OCI-M1 (cell line): ENCODE data around the gene TIMMDC1.

Experiments
- DNase-seq: peaks from one replicate; lab custom pipeline; 2025; lab: John Stamatoyannopoulos, UW

The TIMMDC1 gene

GRCh38 chr3:119498186-119499011, at the start of gene TIMMDC1:
TIMMDC1 (plus strand) TSS chr3:119498547; CDS start chr3:119498734, 187 bp downstream.
- DNase-seq, result peak; percentile 98

GRCh38 chr3:119453822-119454221, 44.5 kb upstream of the TIMMDC1 start:
- no peak for DNase-seq

- no peak for DNase-seq
These were observed 41.9 kb upstream of the TIMMDC1 start for GRCh38 chr3:119456469-119456868.

- DNase-seq, result no peak
These were observed 41.1 kb upstream of the TIMMDC1 start for GRCh38 chr3:119457246-119457645.

- peak; percentile 99 for DNase-seq
These were observed 34.9 kb upstream of the TIMMDC1 start, which contains the start of gene TMEM39A for GRCh38 chr3:119463171-119464169. TMEM39A (minus strand) TSS chr3:119463615; CDS start chr3:119462074, 1,541 bp downstream.

GRCh38 chr3:119468041-119468440, 30.3 kb upstream of the TIMMDC1 start:
- peak; percentile 81 for DNase-seq

GRCh38 chr3:119469418-119470189, 28.7 kb upstream of the TIMMDC1 start:
- DNase-seq, result no peak

GRCh38 chr3:119470866-119471265, 27.5 kb upstream of the TIMMDC1 start:
- no peak for DNase-seq

GRCh38 chr3:119481079-119481478, 17.3 kb upstream of the TIMMDC1 start:
- DNase-seq, result no peak

GRCh38 chr3:119483101-119483500, 15.2 kb upstream of the TIMMDC1 start:
- no peak for DNase-seq

GRCh38 chr3:119485563-119485962, 12.8 kb upstream of the TIMMDC1 start:
- no peak for DNase-seq

GRCh38 chr3:119490153-119490552, 8.2 kb upstream of the TIMMDC1 start:
- DNase-seq, result no peak

- no peak for DNase-seq
These were observed 6.2 kb upstream of the TIMMDC1 start for GRCh38 chr3:119492128-119492527.

- no peak for DNase-seq
These were observed 5.5 kb upstream of the TIMMDC1 start for GRCh38 chr3:119492810-119493209.

- DNase-seq, result peak; percentile 11
These were observed 3.8 kb upstream of the TIMMDC1 start for GRCh38 chr3:119494597-119494996.

- DNase-seq, result peak; percentile 46
These were observed 544 bp upstream of the TIMMDC1 start for GRCh38 chr3:119497820-119498185.

- no peak for DNase-seq
These were observed 1.9 kb downstream of the TIMMDC1 start for GRCh38 chr3:119500265-119500664.

- peak; percentile 31 for DNase-seq
These were observed 2.6 kb downstream of the TIMMDC1 start for GRCh38 chr3:119500901-119501300.

GRCh38 chr3:119506631-119507030, 8.3 kb downstream of the TIMMDC1 start:
- DNase-seq, result peak; percentile 74

GRCh38 chr3:119507404-119507803, 9.1 kb downstream of the TIMMDC1 start:
- DNase-seq, result peak; percentile 42

- peak; percentile 85 for DNase-seq
These were observed 10.0 kb downstream of the TIMMDC1 start for GRCh38 chr3:119508172-119508845.
